HUES6 (cell line): ENCODE measurements around the gene JAML.

Source experiments
- H3K27ac ChIP-seq: 2 replicates; pipeline ENCODE4 v1.7.0; 2013; ENCODE audit warnings: low read depth, mild to moderate bottlenecking, low read length, inconsistent platforms
- H3K27me3 ChIP-seq: 2 replicates; pipeline ENCODE4 v1.6.1; 2013; ENCODE audit warnings: low read length; ENCODE audit not compliant: control insufficient read depth, insufficient read depth
- H3K36me3 ChIP-seq: 2 replicates; pipeline ENCODE4 v1.6.1; 2013; ENCODE audit warnings: low read length; ENCODE audit not compliant: control insufficient read depth, insufficient read depth
- H3K4me1 ChIP-seq: 2 replicates; pipeline ENCODE4 v1.6.1; 2013; ENCODE audit warnings: low read length; ENCODE audit not compliant: control insufficient read depth, insufficient read depth
- H3K4me3 ChIP-seq: 2 replicates; pipeline ENCODE4 v1.5.1; 2013; ENCODE audit warnings: low read depth, low read length
- H3K9ac ChIP-seq: one replicate; pipeline ENCODE4 v1.6.1; 2013; ENCODE audit warnings: mild to moderate bottlenecking, low read length
- H3K9me3 ChIP-seq: 2 replicates; pipeline ENCODE4 v1.6.1; 2013; ENCODE audit warnings: low read depth, low read length; ENCODE audit not compliant: control insufficient read depth, insufficient read depth

JAML gene

DNA sequence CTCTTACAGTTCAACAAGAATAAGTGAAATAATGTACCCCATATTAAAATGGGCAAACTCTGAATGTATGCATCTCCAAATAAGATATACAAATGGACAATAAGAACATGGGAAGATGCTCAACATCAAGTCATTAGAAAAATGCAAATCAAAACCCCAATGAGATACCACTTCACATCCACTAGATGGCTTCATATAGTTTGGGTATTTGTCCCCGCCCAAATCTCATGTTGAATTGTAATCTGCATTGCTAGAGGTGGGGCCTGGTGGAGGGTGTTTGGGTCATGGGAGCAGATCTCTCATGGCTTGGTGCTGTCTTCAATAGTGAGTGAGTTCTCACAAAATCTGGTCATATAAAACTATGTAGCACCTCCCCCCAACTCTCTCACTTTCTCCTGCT, 33.6 kb upstream of the JAML start:
- Histone ChIP-seq H3K9me3 (no peaks in the 10 kb centered on the region), H3K9ac (no peak overlapping the region), H3K27me3 (peaks cover 33% of the 10 kb centered on the region), H3K27ac (no peak overlapping the region), H3K4me3 (no peak overlapping the region), H3K36me3 (no peaks in the 10 kb centered on the region), H3K4me1 (peaks cover 5% of the 10 kb centered on the region; the same call in 1 of the 2 replicates)

DNA sequence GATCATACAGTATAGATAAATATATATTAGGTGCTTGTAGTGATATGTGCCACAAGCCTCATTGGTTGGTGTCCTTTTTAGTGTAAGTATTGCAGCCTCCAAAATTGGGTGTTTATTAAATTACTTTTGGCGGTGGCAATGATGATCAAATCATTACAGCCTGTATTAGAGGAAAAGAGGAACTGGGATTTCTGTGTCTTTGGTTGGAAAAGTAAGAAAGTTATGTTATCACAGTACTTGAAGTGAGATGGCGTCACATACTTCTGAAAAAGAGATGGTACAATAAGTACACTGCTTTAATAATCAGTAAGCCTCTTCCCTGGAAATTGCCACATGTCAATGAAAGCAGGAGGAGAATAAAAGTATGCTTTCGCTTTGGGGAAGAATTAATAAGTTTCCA, 27.9 kb upstream of the JAML start:
- H3K4me3 ChIP-seq = peak overlapping the region; percentile 95
- no peaks in the 10 kb centered on the region for H3K36me3 ChIP-seq
- no peaks in the 10 kb centered on the region for H3K9me3 ChIP-seq
- peak overlapping the region; percentile 98; the same call in 1 of the 2 replicates for H3K27ac ChIP-seq
- peaks cover 22% of the 10 kb centered on the region for H3K27me3 ChIP-seq
- H3K9ac ChIP-seq = no peak overlapping the region
- no peaks in the 10 kb centered on the region for H3K4me1 ChIP-seq

DNA sequence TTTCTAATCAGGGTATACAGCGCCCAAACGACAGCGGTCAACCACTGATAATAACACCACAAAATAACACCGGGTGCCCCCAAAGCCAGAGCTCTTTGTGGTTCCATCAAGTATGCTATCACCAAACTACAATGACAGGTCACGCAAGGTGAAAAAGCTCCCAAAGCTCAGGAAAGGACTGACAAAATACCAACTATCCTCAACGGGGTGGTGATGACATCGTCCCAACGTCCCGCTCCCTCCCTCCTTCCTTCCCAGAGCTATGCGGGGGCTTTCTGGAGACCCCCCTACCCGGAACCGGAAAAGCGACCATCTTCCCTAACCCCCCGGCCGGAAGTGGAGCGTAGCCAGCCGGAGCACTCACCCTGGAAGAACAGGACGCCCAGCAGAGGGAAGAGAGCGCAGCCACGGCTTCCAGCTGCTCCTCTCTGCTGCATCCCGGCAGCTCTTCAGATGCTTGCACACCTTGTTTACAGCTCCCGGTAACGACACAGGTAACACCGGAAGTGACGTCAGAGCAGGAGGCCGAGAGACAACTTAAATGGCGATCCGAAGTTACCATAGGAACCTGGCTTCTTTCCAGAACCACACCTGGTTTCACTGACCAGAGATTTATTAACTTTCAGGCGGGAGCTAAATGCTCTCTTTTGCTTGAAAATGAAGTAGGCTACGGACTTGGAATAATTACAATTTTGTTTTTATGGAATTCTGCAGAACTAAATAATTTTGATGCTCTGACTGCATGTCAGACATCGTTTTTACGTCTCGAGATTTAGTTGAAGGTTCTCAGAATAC, 27.2 kb upstream of the JAML start, which contains the start of gene MPZL3:
Gene MPZL3, minus strand, starts transcription at position 508 of the 795 bp plus-strand sequence. Its CDS starts 71 bp downstream, at position 437.
- Histone ChIP-seq H3K9me3 (no peaks in the 10 kb centered on the region), H3K4me3 (peak within 1 kb of the TSS; percentile 95), H3K9ac (peak within 1 kb of the TSS; percentile 98), H3K36me3 (no peaks in the 10 kb centered on the region), H3K27ac (peak within 1 kb of the TSS; percentile 98), H3K27me3 (peaks cover 22% of the 10 kb centered on the region), H3K4me1 (no peaks in the 10 kb centered on the region)

DNA sequence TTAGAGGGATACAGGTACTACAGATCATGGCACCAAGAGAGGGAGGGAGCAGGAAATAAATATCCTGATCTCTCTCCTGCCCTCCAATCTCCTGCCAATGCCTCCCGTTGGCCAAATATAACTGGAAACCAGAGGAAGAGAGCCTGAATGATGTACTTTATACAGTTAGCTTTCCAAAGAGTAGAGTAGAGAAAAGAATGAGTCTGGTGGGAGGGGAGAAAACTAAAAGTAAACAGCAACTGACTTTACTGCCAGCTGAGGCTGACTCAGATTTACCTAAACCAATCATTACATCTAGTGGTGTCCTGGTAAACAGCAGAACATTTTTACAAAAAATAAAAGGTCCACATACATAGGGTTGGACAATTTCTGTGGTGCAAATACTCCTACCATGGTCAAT, 22.2 kb upstream of the JAML start:
- Histone ChIP-seq H3K27ac (no peak overlapping the region), H3K4me1 (peaks cover 4% of the 10 kb centered on the region), H3K36me3 (no peaks in the 10 kb centered on the region), H3K9ac (no peak overlapping the region), H3K4me3 (no peak overlapping the region), H3K9me3 (no peaks in the 10 kb centered on the region), H3K27me3 (peaks cover 9% of the 10 kb centered on the region; the same call in 1 of the 2 replicates)

DNA sequence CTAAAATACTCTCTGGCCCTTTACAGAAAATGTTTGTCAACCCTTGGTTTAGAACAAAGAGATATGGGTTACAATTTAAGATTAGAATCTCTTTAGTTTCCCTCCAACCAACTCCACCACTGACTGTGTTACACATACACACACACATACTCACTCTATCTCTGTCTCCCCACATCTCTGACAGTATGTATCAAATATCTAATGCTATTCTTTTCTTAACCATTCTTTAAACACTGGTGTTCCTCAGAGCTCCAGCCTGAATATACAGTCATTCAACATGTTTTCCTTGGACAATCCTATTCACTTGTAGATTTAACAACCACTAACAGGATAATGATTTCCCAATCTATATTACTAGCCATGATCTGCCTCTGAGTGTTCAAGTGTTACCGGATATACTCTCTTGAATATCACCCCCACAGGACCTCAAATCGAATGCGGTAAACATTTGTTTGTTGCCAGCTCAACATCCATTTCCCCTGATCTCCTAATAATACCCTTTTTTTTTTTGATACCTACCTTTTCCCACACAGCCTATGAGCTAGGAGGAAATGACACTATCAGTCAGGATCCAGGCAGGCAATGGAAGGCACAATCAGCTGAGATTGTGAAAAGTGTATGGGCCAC, 21.2 kb upstream of the JAML start:
- Histone ChIP-seq H3K27ac (no peak overlapping the region), H3K4me1 (peaks cover 7% of the 10 kb centered on the region), H3K4me3 (no peak overlapping the region), H3K9ac (no peak overlapping the region), H3K36me3 (no peaks in the 10 kb centered on the region), H3K9me3 (no peaks in the 10 kb centered on the region), H3K27me3 (peaks cover 9% of the 10 kb centered on the region; the same call in 1 of the 2 replicates)

DNA sequence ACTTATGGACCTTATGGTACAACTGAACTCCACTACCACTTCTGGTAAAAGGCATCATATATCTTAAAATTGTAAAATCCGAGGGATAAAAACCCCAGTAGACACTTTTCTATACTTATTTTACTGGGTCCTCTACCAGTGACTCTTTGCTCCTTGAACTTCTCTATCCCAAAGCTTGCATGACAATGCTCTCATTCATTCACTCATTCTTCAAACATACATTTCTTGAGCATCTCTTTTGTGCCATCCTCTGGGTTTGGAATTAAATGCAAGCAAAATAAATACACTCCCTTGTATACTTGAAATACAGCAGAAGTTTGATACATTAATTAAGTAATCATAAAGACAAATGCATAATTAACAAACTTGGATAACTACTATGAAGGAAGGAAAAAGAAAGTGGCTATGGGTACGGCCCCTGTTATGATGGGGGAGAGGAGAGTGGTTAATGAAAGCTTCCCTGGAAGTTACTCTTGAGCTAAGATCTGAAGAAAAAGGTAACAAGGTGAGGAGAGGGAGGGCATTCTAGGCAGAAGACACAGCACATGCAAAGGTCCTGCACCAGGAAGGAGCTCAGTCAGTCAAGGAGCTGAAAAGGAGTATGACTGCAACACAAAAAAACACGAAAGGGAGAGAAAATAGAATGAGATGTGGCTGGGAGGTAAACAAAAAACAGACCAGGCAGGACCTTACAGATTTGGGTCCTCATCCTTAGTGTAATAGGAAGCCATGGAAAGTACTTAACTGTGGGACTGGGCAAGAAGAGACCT, 19.4 kb upstream of the JAML start:
- peaks cover 7% of the 10 kb centered on the region for H3K4me1 ChIP-seq
- H3K9ac ChIP-seq = no peak overlapping the region
- no peak overlapping the region for H3K27ac ChIP-seq
- H3K27me3 ChIP-seq = peaks cover 5% of the 10 kb centered on the region; the same call in 1 of the 2 replicates
- no peaks in the 10 kb centered on the region for H3K36me3 ChIP-seq
- no peak overlapping the region for H3K4me3 ChIP-seq
- H3K9me3 ChIP-seq = no peaks in the 10 kb centered on the region

DNA sequence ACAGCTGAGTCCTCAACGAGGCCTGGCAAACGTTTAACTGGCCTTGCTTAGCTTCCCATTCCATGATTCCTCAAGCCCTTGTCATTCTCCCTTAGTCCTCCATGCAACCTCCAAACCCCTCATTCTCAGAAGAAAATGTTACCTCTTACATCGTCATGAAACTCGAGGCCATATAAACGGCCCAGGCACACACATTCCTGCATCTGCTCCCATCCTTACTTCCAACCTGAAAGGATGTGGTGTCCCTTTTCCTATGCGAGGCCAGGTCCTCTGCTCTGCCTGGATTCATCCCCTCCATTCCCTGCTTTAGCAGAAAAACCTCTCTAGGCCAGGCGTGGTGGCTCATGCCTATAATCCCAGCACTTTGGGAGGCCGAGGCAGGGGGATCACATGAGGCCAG, 18.4 kb upstream of the JAML start:
- Histone ChIP-seq H3K27me3 (no peaks in the 10 kb centered on the region), H3K4me1 (peaks cover 15% of the 10 kb centered on the region)

DNA sequence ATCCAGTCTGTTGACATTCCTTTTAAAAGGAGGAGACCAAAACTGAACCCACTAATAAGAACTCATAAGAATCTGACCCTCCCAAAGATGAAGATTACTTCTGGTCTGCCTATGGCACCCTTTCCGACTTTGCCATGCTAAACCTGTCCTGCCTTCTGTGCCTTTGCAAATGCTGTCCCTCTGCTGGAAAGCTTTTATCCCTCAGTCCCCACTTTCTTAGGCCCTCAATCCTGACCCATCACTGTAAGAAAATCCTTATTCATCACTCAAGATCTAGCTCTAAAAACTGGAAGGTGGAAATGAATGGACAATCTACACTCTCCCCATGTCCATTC, 16.9 kb upstream of the JAML start:
- Histone ChIP-seq H3K9me3 (no peaks in the 10 kb centered on the region), H3K4me1 (peaks cover 15% of the 10 kb centered on the region), H3K9ac (no peak overlapping the region), H3K27ac (no peak overlapping the region), H3K36me3 (no peaks in the 10 kb centered on the region), H3K4me3 (no peak overlapping the region), H3K27me3 (no peaks in the 10 kb centered on the region)

More for the DNA sequence above, 18.4 kb upstream of the JAML start:
- Histone ChIP-seq H3K36me3 (no peaks in the 10 kb centered on the region), H3K4me3 (no peak overlapping the region), H3K27ac (no peak overlapping the region), H3K9me3 (no peaks in the 10 kb centered on the region), H3K9ac (no peak overlapping the region)

DNA sequence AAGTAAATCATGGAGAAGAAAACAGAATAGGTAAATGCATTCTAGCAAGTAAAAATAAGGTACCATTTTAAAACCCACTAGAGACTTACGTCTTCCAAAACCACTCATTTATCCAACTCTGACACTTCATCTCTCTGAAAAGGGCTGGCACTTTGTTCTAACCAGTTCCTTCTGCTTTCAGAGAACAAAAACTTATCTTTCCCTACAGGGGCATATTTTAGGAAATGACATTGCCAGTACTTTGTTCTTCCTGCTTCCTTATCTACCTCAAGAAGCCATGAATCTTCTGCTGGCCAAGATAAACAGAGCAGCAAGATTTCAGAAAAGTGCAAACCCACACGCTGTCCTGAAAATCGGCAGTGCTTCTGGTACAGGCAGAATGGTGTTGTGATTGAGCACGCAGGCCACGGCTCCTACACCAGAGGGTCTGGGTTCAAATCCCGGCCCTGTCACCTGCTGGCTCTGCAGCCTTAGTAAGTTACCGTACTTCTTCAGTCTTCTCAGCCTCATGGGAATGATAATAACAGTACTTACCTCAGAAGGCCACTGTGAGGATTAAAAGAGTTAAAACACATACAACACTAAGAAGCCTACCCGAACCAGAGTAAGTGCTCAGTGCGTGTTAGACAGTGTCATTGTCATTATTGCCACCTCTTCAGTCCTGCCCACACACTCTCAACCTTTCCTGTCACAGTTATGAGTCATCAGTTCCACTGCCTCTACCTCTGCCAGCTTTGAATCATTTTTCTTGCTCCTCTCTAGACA, 16.4 kb upstream of the JAML start:
- Histone ChIP-seq H3K36me3 (no peaks in the 10 kb centered on the region), H3K27me3 (no peaks in the 10 kb centered on the region), H3K9me3 (no peaks in the 10 kb centered on the region), H3K4me1 (peaks cover 15% of the 10 kb centered on the region), H3K4me3 (no peak overlapping the region), H3K9ac (no peak overlapping the region), H3K27ac (no peak overlapping the region)

DNA sequence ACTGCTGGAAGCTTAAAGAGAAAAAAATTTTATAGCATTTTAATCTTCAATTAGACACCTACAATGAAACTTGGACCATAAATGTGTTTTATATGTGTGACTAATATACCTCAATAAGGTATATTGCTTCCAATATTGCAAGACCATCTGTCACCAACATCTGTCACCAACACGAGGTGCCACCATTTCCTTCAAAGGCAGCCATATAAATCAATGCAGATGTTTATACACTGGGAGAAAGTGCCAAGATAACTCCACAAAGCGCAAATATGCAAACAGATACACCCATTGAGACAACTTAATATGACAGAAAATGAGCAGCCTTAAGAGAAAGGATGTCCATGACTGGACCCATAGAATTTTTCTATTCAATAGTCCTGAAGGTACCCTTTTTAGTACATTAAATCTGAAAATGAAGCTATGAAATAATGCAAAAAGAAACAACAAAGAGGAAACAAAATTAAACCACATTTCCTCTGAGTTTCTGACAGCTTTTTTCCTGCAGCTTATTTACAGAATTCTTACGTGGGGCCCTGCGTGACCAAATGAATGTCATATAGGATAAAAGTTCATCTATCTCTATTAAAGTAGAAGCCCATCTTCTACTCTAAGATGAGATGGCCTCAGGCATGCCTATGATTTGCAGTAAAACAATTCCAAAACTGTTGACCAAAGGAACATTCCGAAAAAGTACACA, 14.8 kb upstream of the JAML start:
- Histone ChIP-seq H3K27ac (no peak overlapping the region), H3K9ac (no peak overlapping the region), H3K4me1 (peaks cover 15% of the 10 kb centered on the region), H3K4me3 (no peak overlapping the region), H3K36me3 (no peaks in the 10 kb centered on the region), H3K9me3 (no peaks in the 10 kb centered on the region), H3K27me3 (no peaks in the 10 kb centered on the region)
